A673 (cell line): Measurements from ENCODE around the gene SPATC1L. TPM values are rescaled to one million over a fixed set of nuclear protein-coding genes. Genes with fewer than 3 reads are reported as not detected.
A peak's percentile ranks its signal among the peaks of the same experiment; 100 is the strongest.
"Not testable (repeated sequence)": the region's sequence is repeated elsewhere in the genome, so short reads cannot be mapped to it uniquely, and the experiment has no call there.

Experiments
- BruUV-seq: library from RNA; stranded (reverse); fragments of 400-500 nt; replicated peaks from 2 replicates; lab custom pipeline; 2021; lab: Mats Ljungman, UMichigan
- CTCF ChIA-PET: fragments of 300-600 bp; sonication (Branson Sonifier 250); formaldehyde crosslinking; loops from one replicate; lab custom pipeline; 2022; ENCODE audit warnings: antibody characterized with exemption; lab: Charles Lee
- POLR2A ChIA-PET: fragments of 300-600 bp; sonication (Branson Sonifier 250); formaldehyde crosslinking; loops from one replicate; lab custom pipeline; 2022; ENCODE audit warnings: antibody characterized with exemption; ENCODE audit not compliant: low non-redundant PET; lab: Charles Lee
- DNase-seq: peaks from one replicate; pipeline ENCODE4 v3.0.0-alpha.2; 2015; ENCODE audit warnings: low spot score
- H3K27ac ChIP-seq: fragments of 200-600 bp; sonication (generic); 2 replicates; pipeline ENCODE4 v1.5.1; 2016; ENCODE audit warnings: mixed run types, low read depth, mild to moderate bottlenecking, mixed read lengths, antibody characterized with exemption, low read length; ENCODE audit not compliant: poor library complexity, severe bottlenecking
- H3K27me3 ChIP-seq: fragments of 200-600 bp; sonication (generic); replicated peaks from 2 replicates; pipeline ENCODE4 v1.6.1; 2017; ENCODE audit warnings: mixed run types, low read depth, mild to moderate bottlenecking, mixed read lengths, antibody characterized with exemption, low read length; ENCODE audit not compliant: insufficient read depth, poor library complexity
- H3K36me3 ChIP-seq: fragments of 200-600 bp; sonication (generic); 2 replicates; pipeline ENCODE4 v1.6.1; 2016; ENCODE audit warnings: mixed run types, mild to moderate bottlenecking, mixed read lengths, antibody characterized with exemption, low read length; ENCODE audit not compliant: insufficient read depth, poor library complexity, severe bottlenecking
- H3K4me1 ChIP-seq: fragments of 200-600 bp; sonication (generic); 2 replicates; pipeline ENCODE4 v1.6.1; 2017; ENCODE audit warnings: mixed run types, mild to moderate bottlenecking, mixed read lengths, antibody characterized with exemption, low read length; ENCODE audit not compliant: insufficient read depth, poor library complexity, severe bottlenecking
- H3K4me3 ChIP-seq: fragments of 200-600 bp; sonication (generic); 2 replicates; pipeline ENCODE4 v1.5.1; 2016; ENCODE audit warnings: low read depth, mixed run types, mild to moderate bottlenecking, mixed read lengths, low read length; ENCODE audit not compliant: poor library complexity, severe bottlenecking
- H3K9me3 ChIP-seq: fragments of 200-600 bp; sonication (generic); 2 replicates; pipeline ENCODE4 v1.6.1; 2016; ENCODE audit warnings: mixed run types, low read depth, mild to moderate bottlenecking, mixed read lengths, antibody characterized with exemption, low read length; ENCODE audit not compliant: poor library complexity, severe bottlenecking
- EZH2 ChIP-seq: fragments of 200-600 bp; sonication (generic); IDR thresholded peaks from 2 replicates; pipeline ENCODE4 v1.6.1; 2017; ENCODE audit warnings: borderline replicate concordance, low read depth, mild to moderate bottlenecking, mixed read lengths, antibody characterized with exemption, low read length; ENCODE audit not compliant: poor library complexity, severe bottlenecking
- intact Hi-C: fragments of 100-400 bp; cut with micrococcal nuclease; formaldehyde crosslinking; loops from one replicate; pipeline ENCODE4 v1.10.0; 2022; ENCODE audit not compliant: unreplicated experiment
- total RNA-seq: library from RNA; stranded (reverse); gene quantifications from 2 replicates; pipeline ENCODE4 v1.2.3, GENCODE V29; 2021
- TF ChIP-seq, protein P1 (sequence below): fragments of 300-800, 200-600 bp; sonication (generic); conservative IDR thresholded peaks from 2 replicates; pipeline ENCODE4 v1.5.1; 2017; ENCODE audit warnings: low read depth, mild to moderate bottlenecking, antibody characterized with exemption, low read length, moderate library complexity, mixed read lengths

The SPATC1L gene
- total RNA-seq, 1 experiment from 2014 or later = 30.9 TPM

DNA sequence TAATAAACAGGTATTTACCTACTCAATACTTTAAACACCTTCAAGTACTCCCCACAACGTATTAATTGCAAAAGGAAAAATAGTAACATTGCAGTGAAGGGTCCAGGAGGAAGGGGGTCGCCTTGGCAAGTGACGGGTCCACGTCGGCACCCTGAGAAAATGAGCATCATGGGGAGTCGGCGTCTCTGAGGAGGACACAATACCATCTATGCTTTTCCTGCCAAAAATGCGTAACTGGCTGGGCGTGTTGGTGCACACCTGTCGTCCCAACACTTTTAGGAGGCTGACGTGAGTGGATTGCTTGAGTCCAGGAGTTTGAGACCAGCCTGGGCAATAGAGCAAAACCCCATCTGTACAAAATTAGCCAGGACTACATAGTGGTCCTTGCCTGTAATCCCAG, 36.2 kb downstream of the SPATC1L start:
- no peak overlapping the region for H3K27ac ChIP-seq
- BruUV-seq = no TSS peak
- H3K4me1 ChIP-seq = no peaks in the 10 kb centered on the region
- no peak for DNase-seq
- H3K36me3 ChIP-seq = no peaks in the 10 kb centered on the region
- no peaks in the 10 kb centered on the region for H3K9me3 ChIP-seq
- intact Hi-C loops = no loop called here
- ChIA-PET POLR2A (no interaction called here), CTCF (interaction anchor here (0.7 kb wide), 1 partner anchor 74 kb away, joined by 3 read pairs; no protein-coding TSS in a partner anchor)
- TF ChIP-seq EZH2 = no peak
- TF ChIP-seq, protein P1, sequence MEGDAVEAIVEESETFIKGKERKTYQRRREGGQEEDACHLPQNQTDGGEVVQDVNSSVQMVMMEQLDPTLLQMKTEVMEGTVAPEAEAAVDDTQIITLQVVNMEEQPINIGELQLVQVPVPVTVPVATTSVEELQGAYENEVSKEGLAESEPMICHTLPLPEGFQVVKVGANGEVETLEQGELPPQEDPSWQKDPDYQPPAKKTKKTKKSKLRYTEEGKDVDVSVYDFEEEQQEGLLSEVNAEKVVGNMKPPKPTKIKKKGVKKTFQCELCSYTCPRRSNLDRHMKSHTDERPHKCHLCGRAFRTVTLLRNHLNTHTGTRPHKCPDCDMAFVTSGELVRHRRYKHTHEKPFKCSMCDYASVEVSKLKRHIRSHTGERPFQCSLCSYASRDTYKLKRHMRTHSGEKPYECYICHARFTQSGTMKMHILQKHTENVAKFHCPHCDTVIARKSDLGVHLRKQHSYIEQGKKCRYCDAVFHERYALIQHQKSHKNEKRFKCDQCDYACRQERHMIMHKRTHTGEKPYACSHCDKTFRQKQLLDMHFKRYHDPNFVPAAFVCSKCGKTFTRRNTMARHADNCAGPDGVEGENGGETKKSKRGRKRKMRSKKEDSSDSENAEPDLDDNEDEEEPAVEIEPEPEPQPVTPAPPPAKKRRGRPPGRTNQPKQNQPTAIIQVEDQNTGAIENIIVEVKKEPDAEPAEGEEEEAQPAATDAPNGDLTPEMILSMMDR = no peak
- no peak overlapping the region for H3K4me3 ChIP-seq
- no peaks in the 10 kb centered on the region for H3K27me3 ChIP-seq

DNA sequence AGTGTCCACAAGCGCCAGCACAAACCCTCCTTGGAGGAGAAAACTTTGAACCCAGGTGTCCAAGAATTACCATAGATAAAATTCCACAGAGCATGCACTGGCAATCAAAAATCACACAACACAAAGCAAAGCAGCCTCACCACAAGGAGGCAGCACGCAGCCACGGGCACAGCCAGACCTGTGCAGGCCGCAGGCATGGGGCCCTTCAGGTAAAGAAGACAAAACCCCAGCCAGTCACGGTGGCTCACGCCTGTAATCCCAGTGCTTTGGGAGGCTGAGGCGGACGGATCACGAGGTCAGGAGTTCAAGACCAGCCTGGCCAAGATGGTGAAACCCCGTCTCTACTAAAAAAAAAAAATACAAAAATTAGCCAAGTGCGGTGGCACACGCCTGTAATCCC, 36.8 kb downstream of the SPATC1L start:
- peak; percentile 38 for DNase-seq
- TF ChIP-seq, protein P1 = peak; percentile 71
- BruUV-seq, H3K27me3 ChIP-seq, H3K4me1 ChIP-seq, H3K9me3 ChIP-seq, H3K36me3 ChIP-seq, H3K4me3 ChIP-seq, intact Hi-C loops, H3K27ac ChIP-seq, POLR2A ChIA-PET: not testable (repeated sequence)
- CTCF ChIA-PET = interaction anchor here (0.7 kb wide), 2 partner anchors 74 to 296 kb away, joined by 3 to 12 read pairs; no protein-coding TSS in a partner anchor

DNA sequence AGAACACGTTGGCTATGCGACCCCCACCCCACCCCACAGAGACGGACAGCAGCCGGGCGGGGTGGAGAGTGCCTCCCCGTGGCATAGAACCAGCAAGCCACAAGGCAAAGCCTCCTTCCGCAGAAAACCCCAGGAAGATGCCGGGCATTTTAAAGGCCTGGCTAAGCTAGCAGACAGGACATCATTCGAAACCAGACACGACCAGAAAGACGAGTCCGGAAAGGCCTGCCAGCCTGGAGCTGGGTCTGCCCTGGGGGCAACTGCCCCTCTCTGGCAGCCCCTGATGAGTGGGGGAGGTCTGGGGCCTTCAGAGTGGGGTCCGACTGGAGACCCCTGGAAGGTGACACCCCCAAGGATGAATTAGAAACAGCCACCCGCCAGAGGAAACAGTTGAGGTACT, 37.4 kb downstream of the SPATC1L start:
- Histone ChIP-seq H3K27ac (no peak overlapping the region), H3K36me3 (no peaks in the 10 kb centered on the region), H3K4me1 (no peaks in the 10 kb centered on the region), H3K27me3 (no peaks in the 10 kb centered on the region), H3K9me3 (no peaks in the 10 kb centered on the region), H3K4me3 (no peak overlapping the region)
- intact Hi-C loops = no loop called here
- TF ChIP-seq EZH2 = no peak
- TF ChIP-seq, protein P1 = no peak
- CTCF ChIA-PET = no interaction called here
- POLR2A ChIA-PET = no interaction called here
- no peak for DNase-seq
- BruUV-seq = no TSS peak
